GM10248 (cell line): ENCODE results near the gene NMB.
"Not testable (repeated sequence)": the region's sequence is repeated elsewhere in the genome, so short reads cannot be mapped to it uniquely, and the experiment has no call there.

Experiments
- CTCF ChIA-PET: fragments of 300-600 bp; sonication (Branson Sonifier 250); formaldehyde crosslinking; extraction: SDS; loops from one replicate; lab custom pipeline; 2021; ENCODE audit warnings: antibody characterized with exemption; lab: Yijun Ruan, JAX
- POLR2A ChIA-PET: fragments of 350-650 bp; sonication (Branson Sonifier 250); formaldehyde crosslinking; extraction: SDS; loops from one replicate; lab custom pipeline; 2020; ENCODE audit warnings: antibody characterized with exemption; lab: Yijun Ruan, JAX
- DNase-seq: peaks from one replicate; pipeline ENCODE4 v3.0.0; 2012; ENCODE audit errors: extremely low spot score
- TF ChIP-seq, protein P1 (sequence below): IDR thresholded peaks from 2 replicates; pipeline ENCODE4 v1.5.1; 2012; ENCODE audit warnings: mild to moderate bottlenecking, low read depth; ENCODE audit errors: extremely low read depth, missing control alignments, control extremely low read depth

The NMB gene

DNA sequence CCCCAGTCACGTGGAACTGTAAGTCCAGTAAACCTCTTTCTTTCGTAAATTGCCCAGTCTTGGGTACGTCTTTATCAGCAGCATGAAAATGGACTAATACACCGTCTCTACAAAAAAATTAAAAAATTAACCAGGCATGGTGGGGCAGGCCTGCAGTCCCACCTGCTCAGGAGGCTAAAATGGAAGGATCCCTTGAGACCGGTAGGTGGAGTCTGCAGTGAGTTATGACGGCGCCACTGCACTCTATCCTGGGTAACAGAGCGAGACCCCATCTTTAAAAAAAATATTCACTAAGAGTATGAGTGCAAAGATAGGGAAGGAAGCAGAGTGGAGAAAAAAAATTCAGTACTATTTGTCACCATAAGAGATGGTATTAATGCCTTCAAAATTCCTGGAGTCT is 32.3 kb upstream of the NMB start:
- no peak for DNase-seq
- ChIA-PET POLR2A (no interaction called here), CTCF (interaction anchor here (1.3 kb wide), 1 partner anchor 10 kb away, joined by 3 read pairs; no protein-coding TSS in a partner anchor)
- TF ChIP-seq, protein P1, sequence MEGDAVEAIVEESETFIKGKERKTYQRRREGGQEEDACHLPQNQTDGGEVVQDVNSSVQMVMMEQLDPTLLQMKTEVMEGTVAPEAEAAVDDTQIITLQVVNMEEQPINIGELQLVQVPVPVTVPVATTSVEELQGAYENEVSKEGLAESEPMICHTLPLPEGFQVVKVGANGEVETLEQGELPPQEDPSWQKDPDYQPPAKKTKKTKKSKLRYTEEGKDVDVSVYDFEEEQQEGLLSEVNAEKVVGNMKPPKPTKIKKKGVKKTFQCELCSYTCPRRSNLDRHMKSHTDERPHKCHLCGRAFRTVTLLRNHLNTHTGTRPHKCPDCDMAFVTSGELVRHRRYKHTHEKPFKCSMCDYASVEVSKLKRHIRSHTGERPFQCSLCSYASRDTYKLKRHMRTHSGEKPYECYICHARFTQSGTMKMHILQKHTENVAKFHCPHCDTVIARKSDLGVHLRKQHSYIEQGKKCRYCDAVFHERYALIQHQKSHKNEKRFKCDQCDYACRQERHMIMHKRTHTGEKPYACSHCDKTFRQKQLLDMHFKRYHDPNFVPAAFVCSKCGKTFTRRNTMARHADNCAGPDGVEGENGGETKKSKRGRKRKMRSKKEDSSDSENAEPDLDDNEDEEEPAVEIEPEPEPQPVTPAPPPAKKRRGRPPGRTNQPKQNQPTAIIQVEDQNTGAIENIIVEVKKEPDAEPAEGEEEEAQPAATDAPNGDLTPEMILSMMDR: no peak

- ChIA-PET CTCF (interaction anchor here (1.3 kb wide), 1 partner anchor 10 kb away, joined by 3 read pairs; no protein-coding TSS in a partner anchor), POLR2A (no interaction called here)
- DNase-seq: no peak
- TF ChIP-seq, protein P1: no peak
Measured at GRCh38 chr15:84689858-84690257, 31.9 kb upstream of the NMB start.

DNA sequence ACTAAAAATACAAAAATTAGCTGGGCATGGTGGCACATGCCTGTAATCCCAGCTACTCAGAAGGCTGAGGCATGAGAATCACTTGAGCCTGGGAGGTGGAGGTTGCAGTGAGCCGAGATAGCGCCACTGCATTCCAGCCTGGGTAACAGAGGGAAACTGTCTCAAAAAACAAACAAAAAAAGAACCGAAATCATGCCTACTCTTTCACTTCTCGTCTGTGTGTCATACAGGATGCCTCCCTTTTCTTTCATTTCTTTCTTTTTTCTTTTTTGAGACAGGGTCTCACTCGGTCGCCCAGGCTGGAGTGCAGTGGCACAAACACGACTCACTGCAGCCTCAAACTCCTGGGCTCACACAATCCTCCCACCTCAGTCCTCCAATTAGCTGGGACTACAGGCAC is 28.4 kb upstream of the NMB start:
- POLR2A ChIA-PET, DNase-seq: not testable (repeated sequence)
- CTCF ChIA-PET: interaction anchor here (0.9 kb wide), 1 partner anchor 10 kb away, joined by 3 read pairs; no protein-coding TSS in a partner anchor

GRCh38 chr15:84685304-84685703 is 27.3 kb upstream of the NMB start:
- TF ChIP-seq, protein P1: no peak
- CTCF ChIA-PET: interaction anchor here (0.9 to 1.2 kb wide), 3 partner anchors 11 to 42 kb away, joined by 3 read pairs; no protein-coding TSS in a partner anchor
- POLR2A ChIA-PET: no interaction called here
- no peak for DNase-seq

DNA sequence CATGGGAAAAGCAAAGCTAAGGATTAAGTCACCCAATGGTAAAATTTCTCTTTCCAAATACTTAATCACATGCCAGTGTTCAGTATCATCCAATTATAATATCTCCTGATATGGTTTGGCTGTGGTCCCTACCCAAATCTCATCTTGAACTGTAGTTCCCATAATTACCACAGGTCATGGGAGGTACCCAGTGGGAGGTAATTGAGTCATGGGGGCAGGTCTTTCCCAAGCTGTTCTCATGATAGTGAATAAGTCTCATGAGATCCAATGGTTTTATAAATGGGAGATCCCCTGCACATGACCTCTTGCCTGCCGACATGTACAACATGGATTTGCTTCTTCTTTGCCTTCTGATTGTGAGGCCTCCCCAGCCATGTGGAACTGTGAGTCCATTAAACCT is 26.1 kb upstream of the NMB start:
- TF ChIP-seq, protein P1: no peak
- no peak for DNase-seq
- ChIA-PET CTCF (no interaction called here), POLR2A (no interaction called here)

GRCh38 chr15:84681831-84682230 is 23.8 kb upstream of the NMB start:
- CTCF ChIA-PET: interaction anchor here (1.4 to 2.2 kb wide), 3 partner anchors 19 to 111 kb away, joined by 3 to 5 read pairs (median 4); partner anchors contain the start of gene WDR73
- POLR2A ChIA-PET: no interaction called here
- no peak for DNase-seq
- TF ChIP-seq, protein P1: no peak

GRCh38 chr15:84671211-84671610 is 13.2 kb upstream of the NMB start:
- POLR2A ChIA-PET: interaction anchor here (0.6 kb wide), 2 partner anchors 29 to 34 kb away, joined by 4 to 5 read pairs; no protein-coding TSS in a partner anchor
- CTCF ChIA-PET: interaction anchor here (0.6 kb wide), 1 partner anchor 786 kb away, joined by 3 read pairs; no protein-coding TSS in a partner anchor
- TF ChIP-seq, protein P1: no peak
- no peak for DNase-seq
